GM19025 (cell line): ENCODE measurements around the gene ATP11A.

Experiments
- ATAC-seq: cut with Tn5 transposase; IDR thresholded peaks from one replicate; pipeline ENCODE4 v1.9.1; 2021; ENCODE audit warnings: mild to moderate bottlenecking, low read depth, moderate library complexity; ENCODE audit not compliant: unreplicated experiment

ATP11A gene

GRCh38 chr13:112911285-112911701 is 221.5 kb downstream of the ATP11A start:
- ATAC-seq: no peak

DNA sequence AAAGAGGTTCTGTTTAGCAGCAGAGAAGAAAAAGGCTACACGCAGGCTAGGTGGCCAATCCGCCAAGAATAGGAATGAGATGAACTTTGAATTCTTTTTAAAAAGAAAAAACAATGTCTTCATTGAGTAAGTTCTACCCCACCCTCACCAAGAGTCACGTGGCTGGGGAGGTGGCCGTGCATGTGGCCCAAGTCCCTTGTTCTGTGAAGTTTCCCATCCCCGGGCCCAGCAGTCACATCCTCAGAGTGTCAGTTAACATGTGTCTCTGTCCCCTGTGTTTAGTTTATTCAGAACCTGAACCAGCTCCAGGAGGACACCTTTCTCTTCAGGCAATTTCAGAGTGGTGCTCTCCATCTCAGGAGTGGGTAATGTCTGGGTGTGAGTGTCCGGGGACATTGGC is 222.0 kb downstream of the ATP11A start:
- ATAC-seq: no peak

GRCh38 chr13:112912726-112913440 is 223.0 kb downstream of the ATP11A start:
- no peak for ATAC-seq

DNA sequence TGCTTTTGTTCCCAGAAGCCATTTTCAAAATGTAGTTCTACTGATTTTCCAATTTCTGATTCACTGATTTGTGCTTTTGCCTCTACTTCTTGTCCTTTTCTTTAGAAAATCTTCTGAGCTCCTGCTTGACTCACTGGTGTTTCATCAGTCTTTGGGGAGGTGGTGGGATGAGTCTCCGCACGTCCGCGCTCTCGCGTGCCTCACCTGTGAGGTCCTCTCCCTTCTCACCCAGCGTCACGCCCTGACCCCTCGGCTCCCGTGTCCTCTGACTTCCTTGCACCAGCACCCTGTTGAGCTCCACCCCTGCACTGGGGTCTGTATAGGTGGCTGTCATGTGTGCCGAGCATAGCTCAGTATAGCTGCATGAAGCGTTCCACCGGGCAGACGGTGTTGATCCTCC is 226.5 kb downstream of the ATP11A start:
- ATAC-seq: no peak

- ATAC-seq: no peak
These were observed 227.3 kb downstream of the ATP11A start for GRCh38 chr13:112917056-112917664.

DNA sequence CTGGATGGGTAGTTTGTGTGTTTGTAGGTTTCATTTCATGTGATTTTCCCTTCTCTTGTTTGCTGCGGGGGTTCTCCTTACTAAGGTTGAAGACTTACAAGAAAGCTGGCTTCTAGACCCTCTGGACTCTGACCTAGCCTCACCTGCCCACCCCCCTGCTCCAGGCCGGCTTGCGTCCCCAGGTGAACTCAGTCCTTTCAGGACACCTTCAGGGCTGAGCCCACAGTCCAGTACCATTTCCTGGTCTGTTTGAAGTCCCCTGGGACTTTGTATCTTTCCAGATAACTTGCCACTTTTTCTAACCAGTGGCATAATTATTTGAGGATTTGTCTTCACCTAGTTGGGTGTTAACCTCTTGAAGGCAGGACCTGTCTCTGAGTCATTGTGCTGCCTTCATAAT is 227.9 kb downstream of the ATP11A start:
- no peak for ATAC-seq

DNA sequence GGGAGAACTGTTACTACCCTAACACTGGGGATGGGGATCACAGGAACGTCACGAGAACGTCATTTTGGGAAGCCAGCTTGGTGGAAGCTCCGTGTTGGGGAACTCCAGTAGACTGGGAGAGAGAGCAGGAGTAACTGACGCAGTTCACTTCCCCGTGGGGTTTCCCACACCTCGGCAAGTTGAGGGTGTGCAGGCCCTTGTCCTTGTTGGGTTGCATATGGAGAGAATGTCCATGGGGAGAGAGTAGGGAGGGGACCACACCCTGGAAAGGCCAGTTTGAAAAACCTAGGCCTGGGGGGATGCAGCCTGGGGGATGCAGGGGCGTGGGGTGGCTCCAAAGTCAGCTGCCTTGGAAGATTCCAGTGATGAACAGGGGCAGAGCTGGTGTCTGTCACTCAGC is 228.4 kb downstream of the ATP11A start:
- no peak for ATAC-seq

GRCh38 chr13:112918746-112919145 is 228.9 kb downstream of the ATP11A start:
- no peak for ATAC-seq

- ATAC-seq: no peak
These were observed 234.1 kb downstream of the ATP11A start for GRCh38 chr13:112923962-112924361.

DNA sequence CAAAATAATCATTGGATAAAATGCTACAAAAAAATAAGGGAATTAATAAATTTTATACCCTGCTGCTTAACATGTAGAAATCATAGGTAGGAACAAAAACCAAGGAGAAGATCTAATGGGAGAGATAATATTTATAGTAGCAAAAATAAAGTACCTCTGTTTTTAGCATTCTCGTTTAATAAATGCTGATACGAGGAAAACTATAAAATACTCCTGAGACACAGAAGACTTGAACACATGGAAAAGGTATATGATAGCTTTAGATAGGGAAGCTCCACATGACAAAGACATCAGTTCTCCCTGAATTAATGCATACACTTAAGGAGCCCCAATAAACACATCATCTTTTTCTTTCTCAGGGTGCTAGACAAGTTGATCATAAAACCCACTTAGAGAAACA is 234.5 kb downstream of the ATP11A start:
- ATAC-seq: no peak

DNA sequence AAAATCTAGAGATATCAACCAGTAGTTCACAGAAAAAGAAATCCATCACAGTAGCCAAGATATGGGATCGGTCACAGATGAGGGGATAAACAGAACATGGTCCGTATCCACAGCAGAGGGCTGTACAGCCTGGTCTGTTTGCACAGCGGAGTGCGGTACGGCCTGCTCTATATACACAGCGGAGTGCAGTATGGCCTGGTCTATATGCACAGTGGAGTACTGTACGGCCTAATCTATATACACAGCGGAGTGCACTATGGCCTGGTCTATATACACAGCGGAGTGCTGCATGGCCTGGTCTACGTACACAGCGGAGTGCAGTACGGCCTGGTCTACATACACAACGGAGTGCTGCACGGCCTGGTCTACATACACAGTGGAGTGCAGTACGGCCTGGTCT is 236.2 kb downstream of the ATP11A start:
- ATAC-seq: no peak

GRCh38 chr13:112926993-112927392 is 237.2 kb downstream of the ATP11A start:
- no peak for ATAC-seq

DNA sequence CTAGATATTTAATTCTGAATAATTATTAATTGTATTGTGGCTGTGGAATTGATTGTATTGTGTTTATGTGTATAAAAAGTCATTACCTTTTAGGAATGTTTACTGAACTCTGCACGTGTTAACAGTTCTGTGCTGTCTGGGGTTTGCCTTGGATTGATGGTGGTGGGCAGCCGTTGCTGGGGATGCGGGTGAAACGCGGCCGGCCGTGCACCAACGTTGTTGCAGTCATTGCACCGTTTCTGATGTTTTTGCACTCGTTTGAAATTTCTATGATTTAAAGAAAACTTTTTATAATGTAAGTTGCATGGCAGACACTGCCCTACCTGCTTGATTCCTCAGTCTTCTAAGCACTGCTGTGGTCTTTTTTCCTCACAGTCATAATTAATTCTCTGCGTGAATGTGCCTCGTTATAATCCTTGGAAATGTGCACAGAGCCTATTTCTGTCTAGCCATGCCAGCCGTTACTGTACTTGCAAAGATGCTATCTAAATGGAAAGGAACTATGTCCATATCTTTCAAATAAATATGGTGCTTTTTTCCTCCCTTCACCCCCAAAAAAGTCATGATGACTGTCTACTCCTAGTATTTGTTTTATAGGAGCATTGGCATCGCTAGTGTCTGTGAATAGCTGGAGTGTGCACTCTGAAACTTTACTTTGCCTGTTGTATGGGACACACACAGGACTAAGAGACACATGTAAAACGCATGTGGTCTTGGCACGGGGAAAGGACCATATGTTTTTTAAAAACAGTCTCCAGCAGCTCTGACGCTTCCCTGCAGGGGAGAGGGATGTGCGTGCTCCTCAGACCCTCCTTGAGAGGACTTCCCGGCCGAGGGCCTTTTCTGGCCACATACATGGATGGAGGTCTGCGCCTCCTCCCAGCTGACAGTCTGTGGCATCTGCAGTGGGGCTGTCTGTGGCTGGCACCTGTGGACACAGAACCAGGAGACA is 238.5 kb downstream of the ATP11A start:
- ATAC-seq: no peak

DNA sequence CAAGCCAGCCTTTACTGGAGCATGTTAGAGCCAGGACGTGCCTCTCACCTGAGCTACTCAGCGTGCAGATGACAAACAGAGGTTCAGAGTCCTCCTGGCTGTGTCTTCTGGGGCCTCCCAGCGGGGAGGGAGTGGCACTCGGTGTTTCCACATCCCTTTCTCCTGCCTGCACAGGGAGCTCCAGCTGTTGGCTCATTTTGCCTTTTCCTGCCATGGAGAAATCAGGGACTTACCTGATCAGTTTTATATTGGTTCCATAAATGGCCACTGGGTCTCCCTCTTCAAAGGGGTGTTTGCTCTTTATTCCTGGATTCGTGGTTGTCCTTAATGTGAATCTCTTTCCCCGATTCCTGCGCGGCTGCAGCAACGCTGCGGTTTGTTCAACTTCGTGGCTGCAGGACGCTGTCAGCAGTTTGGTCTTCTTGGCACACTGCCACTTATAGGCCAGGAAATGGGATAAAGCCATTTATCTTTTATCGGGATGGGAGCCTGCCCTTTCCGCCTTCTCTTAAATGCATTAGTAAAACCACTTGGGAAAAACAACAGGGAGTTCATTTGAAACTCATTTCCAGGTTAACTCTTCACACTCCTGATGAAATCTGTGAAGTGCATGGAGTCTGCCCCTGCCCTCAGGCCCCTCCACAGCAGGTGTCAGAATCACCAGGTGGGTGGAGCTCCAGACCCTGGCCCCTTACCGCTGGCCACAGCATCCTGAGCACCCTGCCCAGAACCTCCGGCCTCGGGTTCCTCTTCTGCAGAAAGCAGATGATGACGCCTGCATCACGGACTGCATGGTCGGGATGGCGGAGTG is 239.3 kb downstream of the ATP11A start:
- no peak for ATAC-seq

GRCh38 chr13:112929783-112930055 is 239.9 kb downstream of the ATP11A start:
- ATAC-seq: no peak

- no peak for ATAC-seq
These were observed 240.4 kb downstream of the ATP11A start for GRCh38 chr13:112930192-112930591.

DNA sequence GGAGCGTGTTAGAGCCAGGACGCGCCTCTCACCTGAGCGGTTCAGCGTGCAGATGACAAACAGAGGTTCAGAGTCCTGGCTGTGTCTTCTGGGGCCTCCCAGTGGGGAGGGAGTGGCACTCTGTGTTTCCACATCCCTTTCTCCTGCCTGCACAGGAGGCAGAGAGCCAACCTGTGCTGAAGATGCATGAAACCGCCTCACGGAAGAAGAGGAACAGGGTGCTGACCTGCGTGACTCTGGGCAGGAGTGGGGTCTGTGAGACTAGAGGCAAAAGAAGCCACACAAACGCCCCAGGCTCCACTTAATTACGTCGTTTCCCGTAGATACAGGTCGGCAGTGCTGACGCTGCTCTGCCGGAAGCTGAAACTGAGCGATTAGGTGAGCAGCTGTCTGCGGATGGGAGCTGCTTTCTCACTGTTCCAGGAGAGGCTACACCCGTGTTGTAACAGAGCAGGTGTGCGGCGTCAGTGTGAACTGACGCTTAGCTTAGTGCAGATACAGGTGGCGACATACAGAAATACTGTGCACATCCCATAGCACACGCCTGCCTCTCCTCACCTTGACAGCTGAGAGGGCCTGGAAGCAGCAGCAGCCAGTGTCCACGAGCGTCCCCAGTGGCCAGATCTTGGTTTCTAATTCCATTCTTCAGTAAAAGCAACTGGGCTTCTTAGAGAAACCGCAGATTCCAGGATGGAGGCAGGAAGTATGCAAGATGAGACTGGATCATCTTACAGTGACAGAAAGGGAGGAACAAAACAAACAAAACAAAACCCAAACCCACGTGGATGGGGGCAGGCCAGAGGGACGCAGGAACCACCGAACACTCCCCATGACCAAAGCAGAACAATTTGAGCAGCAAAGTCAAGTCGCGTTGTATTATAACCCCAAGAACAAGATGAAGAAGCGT is 241.4 kb downstream of the ATP11A start:
- ATAC-seq: no peak

DNA sequence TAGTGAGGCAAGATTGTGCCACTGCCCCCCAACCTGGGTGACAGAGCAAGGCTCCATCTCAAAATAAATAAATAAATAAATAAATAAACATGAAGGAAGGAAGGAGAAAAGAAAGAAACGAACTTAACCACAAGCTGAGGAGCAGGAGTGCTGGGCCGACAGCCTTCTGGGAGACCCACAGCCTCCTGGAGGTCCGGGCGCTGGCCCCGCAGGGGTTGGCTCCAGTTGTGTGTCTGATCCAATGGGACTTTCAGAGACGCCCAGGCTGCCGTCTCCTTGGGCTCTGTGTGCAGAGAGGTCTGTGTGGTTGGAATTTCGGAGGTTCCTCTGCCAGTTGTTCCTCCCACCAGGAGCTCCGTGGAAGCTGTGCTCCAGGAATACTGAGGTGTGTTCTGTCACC is 243.1 kb downstream of the ATP11A start:
- no peak for ATAC-seq

DNA sequence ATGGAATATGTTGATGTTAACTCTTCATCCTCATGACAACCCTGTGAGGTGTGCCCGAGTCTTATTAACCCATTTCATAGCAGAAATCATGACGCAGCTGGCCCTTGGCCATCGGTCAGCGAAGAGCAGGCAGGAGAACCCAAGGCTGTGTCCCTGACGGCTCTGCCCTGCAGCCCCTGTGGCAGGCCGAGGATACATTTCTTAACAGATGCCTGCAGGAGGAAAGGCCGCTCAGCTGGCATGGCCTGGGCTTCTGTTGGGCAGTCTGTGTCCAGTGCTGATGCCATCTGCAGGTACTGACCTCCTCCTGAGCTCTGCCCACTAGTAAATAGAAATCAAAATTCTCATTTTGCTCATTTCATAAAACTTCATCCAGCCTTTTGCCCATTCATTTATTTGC is 243.8 kb downstream of the ATP11A start:
- no peak for ATAC-seq

GRCh38 chr13:112934078-112934477 is 244.2 kb downstream of the ATP11A start:
- ATAC-seq: no peak
